HepG2 (cell line): ENCODE results near the gene SUPT6H. TPM values are rescaled to one million over a fixed set of nuclear protein-coding genes. Genes with fewer than 3 reads are reported as not detected.

ENCODE experiments used
- DPF2 ChIP-seq: sonication (generic); formaldehyde crosslinking; IDR thresholded peaks from 2 replicates; pipeline ENCODE4 v1.4.0; 2020; ENCODE audit warnings: mild to moderate bottlenecking, low read depth, missing genetic modification reagents, borderline replicate concordance
- HOXA3 ChIP-seq: sonication (generic); formaldehyde crosslinking; IDR thresholded peaks from 2 replicates; pipeline ENCODE4 v1.5.0; 2020; ENCODE audit warnings: missing genetic modification reagents
- MEIS2 ChIP-seq: sonication (generic); formaldehyde crosslinking; IDR thresholded peaks from 2 replicates; pipeline ENCODE4 v1.9.0; 2021; ENCODE audit warnings: mild to moderate bottlenecking, missing genetic modification reagents
- MXD3 ChIP-seq: IDR thresholded peaks from 2 replicates; pipeline ENCODE4 v1.6.1; 2016; ENCODE audit warnings: mild to moderate bottlenecking, missing biosample characterization, missing genetic modification reagents
- RERE ChIP-seq: IDR thresholded peaks from 2 replicates; pipeline ENCODE4 v1.6.1; 2016; ENCODE audit warnings: low read depth, missing genetic modification reagents, missing compliant biosample characterization
- SP140L ChIP-seq: sonication (generic); formaldehyde crosslinking; IDR thresholded peaks from 2 replicates; pipeline ENCODE4 v1.4.0; 2020; ENCODE audit warnings: missing genetic modification reagents, borderline replicate concordance
- ZXDC ChIP-seq: sonication (generic); formaldehyde crosslinking; IDR thresholded peaks from 2 replicates; pipeline ENCODE4 v1.5.0; 2020; ENCODE audit warnings: mild to moderate bottlenecking, missing genetic modification reagents
- polyA plus RNA-seq, 8 experiments: library from polyadenylated mRNA; depleted of rRNA in 3 of 8; stranded (reverse) in 7 of 8; unstranded in 1 of 8; fragments of >200 nt; fragmentation: Illumina TruSeq in 4 of 8; extraction: Trizol in 4 of 8; gene quantifications; 2 replicates each; pipeline versions ENCODE4 v1.2.1 to v1.2.3, GENCODE V29; 2011 to 2016; ENCODE audit warnings: low read depth in 4 of 8, missing spikeins in 1 of 8, mixed read lengths in 1 of 8; ENCODE audit not compliant: insufficient read depth in 1 of 8
- total RNA-seq, 5 experiments: library from RNA; depleted of rRNA; stranded (reverse); fragments of >200 nt; fragmentation: Illumina TruSeq; extraction: Trizol; gene quantifications; 2 replicates each; pipeline ENCODE4 v1.2.3, GENCODE V29; 2016; ENCODE audit warnings: low read depth in 1 of 5
- TF ChIP-seq, protein P1 (sequence below): sonication (generic); formaldehyde crosslinking; IDR thresholded peaks from 2 replicates; pipeline ENCODE4 v1.5.0; 2020; ENCODE audit warnings: mild to moderate bottlenecking, missing genetic modification reagents
- TF ChIP-seq, protein P2 (sequence below): sonication (generic); formaldehyde crosslinking; conservative IDR thresholded peaks from 2 replicates; pipeline ENCODE4 v1.4.0; 2020; ENCODE audit warnings: mild to moderate bottlenecking, missing genetic modification reagents, moderate library complexity
- TF ChIP-seq, protein P3 (sequence below): sonication (generic); formaldehyde crosslinking; IDR thresholded peaks from 2 replicates; pipeline ENCODE4 v1.8.0; 2022; ENCODE audit warnings: missing genetic modification reagents, mild to moderate bottlenecking, moderate library complexity, borderline replicate concordance

The SUPT6H gene
- total and polyA plus RNA-seq, 2 of the 13 experiments (the other 11 are each of a cell fraction or from before 2014, with no cell fraction given) = 32.7 to 39.9 TPM

DNA sequence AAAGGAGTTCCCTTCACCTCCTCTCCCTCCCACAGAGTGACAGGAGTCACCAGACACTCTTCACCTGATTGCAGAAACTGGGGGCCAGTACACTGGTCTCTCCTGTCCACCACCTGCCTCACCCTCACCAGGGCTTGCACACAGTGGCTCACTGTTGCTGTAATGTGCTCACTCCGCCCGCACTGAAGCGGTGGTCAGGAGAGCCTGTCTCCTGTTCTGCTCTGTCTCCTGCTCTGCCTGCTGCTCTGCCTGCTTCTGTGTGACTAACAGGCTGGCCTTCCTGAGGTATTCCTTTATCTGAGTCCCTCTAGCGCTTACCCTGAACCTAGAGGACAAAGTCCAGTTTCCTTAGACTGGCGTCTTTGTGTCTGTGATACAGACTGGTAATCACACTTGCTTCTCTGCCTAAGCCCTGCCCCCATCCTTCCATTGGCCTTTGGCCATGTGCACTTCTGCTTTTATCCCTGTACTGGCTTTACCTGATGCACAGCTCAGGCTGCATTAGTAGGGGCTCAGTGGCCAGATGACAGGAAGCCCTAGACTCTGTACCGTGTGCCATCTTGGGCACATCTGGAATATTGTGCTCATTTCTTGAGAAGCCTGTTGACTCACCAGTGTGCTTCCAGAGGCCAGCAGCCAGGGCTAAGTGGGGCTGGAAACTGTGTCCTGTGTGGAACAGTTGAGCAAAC is 36.4 kb downstream of the SUPT6H start (continued):
- TF ChIP-seq, protein P1, sequence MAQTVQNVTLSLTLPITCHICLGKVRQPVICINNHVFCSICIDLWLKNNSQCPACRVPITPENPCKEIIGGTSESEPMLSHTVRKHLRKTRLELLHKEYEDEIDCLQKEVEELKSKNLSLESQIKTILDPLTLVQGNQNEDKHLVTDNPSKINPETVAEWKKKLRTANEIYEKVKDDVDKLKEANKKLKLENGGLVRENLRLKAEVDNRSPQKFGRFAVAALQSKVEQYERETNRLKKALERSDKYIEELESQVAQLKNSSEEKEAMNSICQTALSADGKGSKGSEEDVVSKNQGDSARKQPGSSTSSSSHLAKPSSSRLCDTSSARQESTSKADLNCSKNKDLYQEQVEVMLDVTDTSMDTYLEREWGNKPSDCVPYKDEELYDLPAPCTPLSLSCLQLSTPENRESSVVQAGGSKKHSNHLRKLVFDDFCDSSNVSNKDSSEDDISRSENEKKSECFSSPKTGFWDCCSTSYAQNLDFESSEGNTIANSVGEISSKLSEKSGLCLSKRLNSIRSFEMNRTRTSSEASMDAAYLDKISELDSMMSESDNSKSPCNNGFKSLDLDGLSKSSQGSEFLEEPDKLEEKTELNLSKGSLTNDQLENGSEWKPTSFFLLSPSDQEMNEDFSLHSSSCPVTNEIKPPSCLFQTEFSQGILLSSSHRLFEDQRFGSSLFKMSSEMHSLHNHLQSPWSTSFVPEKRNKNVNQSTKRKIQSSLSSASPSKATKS (CRISPR knock-in tag) = no peak
- no peak for TF ChIP-seq ZXDC (CRISPR knock-in tag)
- TF ChIP-seq, protein P2, sequence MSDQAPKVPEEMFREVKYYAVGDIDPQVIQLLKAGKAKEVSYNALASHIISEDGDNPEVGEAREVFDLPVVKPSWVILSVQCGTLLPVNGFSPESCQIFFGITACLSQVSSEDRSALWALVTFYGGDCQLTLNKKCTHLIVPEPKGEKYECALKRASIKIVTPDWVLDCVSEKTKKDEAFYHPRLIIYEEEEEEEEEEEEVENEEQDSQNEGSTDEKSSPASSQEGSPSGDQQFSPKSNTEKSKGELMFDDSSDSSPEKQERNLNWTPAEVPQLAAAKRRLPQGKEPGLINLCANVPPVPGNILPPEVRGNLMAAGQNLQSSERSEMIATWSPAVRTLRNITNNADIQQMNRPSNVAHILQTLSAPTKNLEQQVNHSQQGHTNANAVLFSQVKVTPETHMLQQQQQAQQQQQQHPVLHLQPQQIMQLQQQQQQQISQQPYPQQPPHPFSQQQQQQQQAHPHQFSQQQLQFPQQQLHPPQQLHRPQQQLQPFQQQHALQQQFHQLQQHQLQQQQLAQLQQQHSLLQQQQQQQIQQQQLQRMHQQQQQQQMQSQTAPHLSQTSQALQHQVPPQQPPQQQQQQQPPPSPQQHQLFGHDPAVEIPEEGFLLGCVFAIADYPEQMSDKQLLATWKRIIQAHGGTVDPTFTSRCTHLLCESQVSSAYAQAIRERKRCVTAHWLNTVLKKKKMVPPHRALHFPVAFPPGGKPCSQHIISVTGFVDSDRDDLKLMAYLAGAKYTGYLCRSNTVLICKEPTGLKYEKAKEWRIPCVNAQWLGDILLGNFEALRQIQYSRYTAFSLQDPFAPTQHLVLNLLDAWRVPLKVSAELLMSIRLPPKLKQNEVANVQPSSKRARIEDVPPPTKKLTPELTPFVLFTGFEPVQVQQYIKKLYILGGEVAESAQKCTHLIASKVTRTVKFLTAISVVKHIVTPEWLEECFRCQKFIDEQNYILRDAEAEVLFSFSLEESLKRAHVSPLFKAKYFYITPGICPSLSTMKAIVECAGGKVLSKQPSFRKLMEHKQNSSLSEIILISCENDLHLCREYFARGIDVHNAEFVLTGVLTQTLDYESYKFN (CRISPR knock-in tag) = peak; percentile 97
- TF ChIP-seq HOXA3 (CRISPR knock-in tag) = peak; percentile 88
- TF ChIP-seq DPF2 (CRISPR knock-in tag) = peak; percentile 72
- TF ChIP-seq SP140L (CRISPR knock-in tag) = no peak
- peak; percentile 62; the same call in 1 of the 2 replicates for TF ChIP-seq MEIS2 (CRISPR knock-in tag)
- TF ChIP-seq, protein P3, sequence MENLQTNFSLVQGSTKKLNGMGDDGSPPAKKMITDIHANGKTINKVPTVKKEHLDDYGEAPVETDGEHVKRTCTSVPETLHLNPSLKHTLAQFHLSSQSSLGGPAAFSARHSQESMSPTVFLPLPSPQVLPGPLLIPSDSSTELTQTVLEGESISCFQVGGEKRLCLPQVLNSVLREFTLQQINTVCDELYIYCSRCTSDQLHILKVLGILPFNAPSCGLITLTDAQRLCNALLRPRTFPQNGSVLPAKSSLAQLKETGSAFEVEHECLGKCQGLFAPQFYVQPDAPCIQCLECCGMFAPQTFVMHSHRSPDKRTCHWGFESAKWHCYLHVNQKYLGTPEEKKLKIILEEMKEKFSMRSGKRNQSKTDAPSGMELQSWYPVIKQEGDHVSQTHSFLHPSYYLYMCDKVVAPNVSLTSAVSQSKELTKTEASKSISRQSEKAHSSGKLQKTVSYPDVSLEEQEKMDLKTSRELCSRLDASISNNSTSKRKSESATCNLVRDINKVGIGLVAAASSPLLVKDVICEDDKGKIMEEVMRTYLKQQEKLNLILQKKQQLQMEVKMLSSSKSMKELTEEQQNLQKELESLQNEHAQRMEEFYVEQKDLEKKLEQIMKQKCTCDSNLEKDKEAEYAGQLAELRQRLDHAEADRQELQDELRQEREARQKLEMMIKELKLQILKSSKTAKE = peak; percentile 86
- TF ChIP-seq MXD3 (CRISPR knock-in tag) = 0 out of 2 replicates have a peak, but pooled peaks have one; percentile 15
- peak; percentile 31; the same call in 1 of the 2 replicates for TF ChIP-seq RERE
